ENCODE results near the gene CLMP.
A peak's percentile ranks its signal among the peaks of the same experiment; 100 is the strongest.

Gene CLMP, protein sequence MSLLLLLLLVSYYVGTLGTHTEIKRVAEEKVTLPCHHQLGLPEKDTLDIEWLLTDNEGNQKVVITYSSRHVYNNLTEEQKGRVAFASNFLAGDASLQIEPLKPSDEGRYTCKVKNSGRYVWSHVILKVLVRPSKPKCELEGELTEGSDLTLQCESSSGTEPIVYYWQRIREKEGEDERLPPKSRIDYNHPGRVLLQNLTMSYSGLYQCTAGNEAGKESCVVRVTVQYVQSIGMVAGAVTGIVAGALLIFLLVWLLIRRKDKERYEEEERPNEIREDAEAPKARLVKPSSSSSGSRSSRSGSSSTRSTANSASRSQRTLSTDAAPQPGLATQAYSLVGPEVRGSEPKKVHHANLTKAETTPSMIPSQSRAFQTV

GRCh38 chr11:123195188-123196059, at the start of gene CLMP:
Gene CLMP (minus strand): TSS chr11:123195248. CDS start chr11:123194940, 308 bp downstream.
- H3K4me3 ChIP-seq (replicated peaks in 1 of 2; ENCODE audit: low read depth in 2 of 2, low read length in 2 of 2), result peak within 1 kb of the TSS; percentile 56 to 79
- DNase-seq (ENCODE audit: low read depth in 2 of 2), result peak; percentile 66 to 77
- TF ChIP-seq CTCF (IDR thresholded peaks at IDR 0.05; ENCODE audit: low read depth, low read length), result no peak

- no peak for TF ChIP-seq CTCF (IDR thresholded peaks at IDR 0.05; ENCODE audit: low read depth, low read length)
- DNase-seq (ENCODE audit: low read depth in 2 of 2), result no peak
- H3K4me3 ChIP-seq (replicated peaks in 1 of 2; ENCODE audit: low read depth in 2 of 2, low read length in 2 of 2), result no peak overlapping the region
Measured at GRCh38 chr11:123241874-123242543, 47.0 kb upstream of the CLMP start.

DNA sequence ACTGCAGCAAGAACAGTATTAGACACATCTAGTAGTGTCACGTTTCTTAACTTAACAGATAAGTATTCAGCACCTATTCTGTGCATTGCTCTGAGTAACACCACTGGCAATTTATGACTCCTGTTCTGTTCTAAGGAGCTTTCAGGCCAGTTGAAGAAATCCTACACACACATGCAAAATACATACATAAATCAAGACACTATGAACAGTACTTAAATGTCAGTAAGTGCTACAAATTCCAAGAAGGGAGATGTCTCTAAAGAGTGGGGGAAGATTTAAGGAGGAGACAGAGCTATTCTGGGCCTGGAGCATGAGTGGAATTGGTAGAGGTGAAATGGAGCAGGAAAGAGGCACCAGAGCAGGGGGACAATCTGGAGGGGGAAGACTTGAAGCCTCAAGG, 46.2 kb upstream of the CLMP start:
- H3K4me3 ChIP-seq (replicated peaks in 1 of 2; ENCODE audit: low read depth in 2 of 2, low read length in 2 of 2), result no peak overlapping the region
- no peak for DNase-seq (ENCODE audit: low read depth in 2 of 2)
- TF ChIP-seq CTCF (IDR thresholded peaks at IDR 0.05; ENCODE audit: low read depth, low read length), result no peak

GRCh38 chr11:123239191-123240150, 44.4 kb upstream of the CLMP start:
- peak in 1 of 2 donors; percentile 18 for DNase-seq (ENCODE audit: low read depth in 2 of 2)
- TF ChIP-seq CTCF (IDR thresholded peaks at IDR 0.05; ENCODE audit: low read depth, low read length), result no peak
- H3K4me3 ChIP-seq (replicated peaks in 1 of 2; ENCODE audit: low read depth in 2 of 2, low read length in 2 of 2), result no peak overlapping the region

DNA sequence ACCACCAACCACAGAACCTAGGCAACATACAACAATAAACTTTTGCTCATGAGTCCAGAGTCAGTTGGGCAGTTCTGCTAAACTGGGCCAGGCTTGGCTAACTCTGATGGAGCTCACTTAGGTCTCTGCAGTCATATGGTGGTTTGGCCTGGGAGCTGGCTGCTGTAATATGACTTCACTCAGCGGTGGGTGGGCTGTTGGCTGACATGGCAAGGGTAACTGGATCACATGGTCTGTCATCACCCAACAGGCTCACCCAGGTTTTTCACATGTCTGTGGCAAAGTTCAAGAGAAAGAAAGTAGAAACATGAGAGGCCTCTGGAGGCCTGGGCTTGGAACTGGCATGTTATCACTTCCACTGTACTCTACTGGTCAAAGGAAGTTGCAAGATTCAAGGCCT, 43.2 kb upstream of the CLMP start:
- DNase-seq (ENCODE audit: low read depth in 2 of 2), result peak; percentile 43 to 96
- no peak for TF ChIP-seq CTCF (IDR thresholded peaks at IDR 0.05; ENCODE audit: low read depth, low read length)
- no peak overlapping the region for H3K4me3 ChIP-seq (replicated peaks in 1 of 2; ENCODE audit: low read depth in 2 of 2, low read length in 2 of 2)

DNA sequence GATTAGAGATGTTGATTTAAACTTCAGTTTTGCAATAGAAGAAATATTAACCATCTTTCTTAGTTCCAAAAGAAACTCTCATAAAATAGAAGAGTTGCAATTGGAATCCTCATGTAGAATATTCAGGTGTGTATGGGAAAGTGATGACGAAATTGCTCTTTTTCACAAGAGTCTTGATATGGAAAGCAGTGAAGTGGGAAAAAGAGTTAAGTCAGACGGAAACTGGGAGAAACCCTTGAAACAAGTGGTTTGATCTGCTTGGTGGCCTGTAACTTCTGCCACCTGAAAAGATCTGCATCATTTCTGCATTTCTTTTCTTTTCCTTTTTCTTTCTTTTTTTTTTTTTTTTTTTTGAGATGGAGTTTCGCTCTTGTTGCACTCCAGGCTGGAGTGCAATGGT, 41.8 kb upstream of the CLMP start:
- no peak for DNase-seq (ENCODE audit: low read depth in 2 of 2)
- TF ChIP-seq CTCF (IDR thresholded peaks at IDR 0.05; ENCODE audit: low read depth, low read length), result no peak
- H3K4me3 ChIP-seq (replicated peaks in 1 of 2; ENCODE audit: low read depth in 2 of 2, low read length in 2 of 2), result no peak overlapping the region
